Hematopoietic multipotent progenitor cell treated with erythropoietin and hydrocortisone succinate and interleukin-3 and kit ligand, for 15 days (in vitro differentiated cells): ENCODE data around the gene GLYR1.
A peak's percentile ranks its signal among the peaks of the same experiment; 100 is the strongest.

Experiments used
- DNase-seq: peaks from one replicate; pipeline ENCODE4 v3.0.0-alpha.2; 2015; ENCODE audit warnings: low spot score

Gene GLYR1

DNA sequence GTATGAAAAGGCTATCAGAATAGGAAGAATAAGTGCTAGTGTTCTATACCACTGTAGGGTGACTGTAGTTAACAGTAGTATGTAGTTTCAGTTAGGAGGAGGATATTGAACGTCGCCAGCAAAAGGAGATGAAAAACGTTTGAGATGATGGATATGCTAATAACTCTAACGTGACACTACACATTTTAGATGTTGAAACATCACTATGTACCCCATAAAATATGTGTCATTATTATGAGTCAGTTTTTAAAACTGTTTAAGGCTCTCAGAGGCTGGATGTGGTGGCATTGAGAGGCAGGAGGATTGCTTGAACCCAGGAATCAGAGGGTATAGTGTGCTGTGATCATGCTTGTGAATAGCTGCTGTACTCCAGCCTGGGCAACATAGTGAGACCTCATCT is 32.0 kb upstream of the GLYR1 start:
- no peak for DNase-seq

DNA sequence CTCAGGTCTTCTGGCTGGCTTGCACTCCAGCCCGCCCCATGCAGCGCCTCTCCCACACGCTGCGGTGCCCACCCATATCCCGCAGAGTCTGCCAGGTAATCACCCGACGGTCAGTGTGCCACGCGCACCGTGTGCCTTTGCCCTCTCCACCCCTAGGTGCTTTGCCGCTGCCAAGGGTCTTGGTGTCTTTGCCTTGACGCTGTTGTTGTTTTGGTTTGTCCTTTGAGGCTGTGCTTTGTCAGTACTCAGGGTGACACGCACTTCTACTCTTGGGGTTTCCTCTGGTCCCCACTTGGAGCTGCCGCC is 30.2 kb upstream of the GLYR1 start:
- DNase-seq, result no peak

DNA sequence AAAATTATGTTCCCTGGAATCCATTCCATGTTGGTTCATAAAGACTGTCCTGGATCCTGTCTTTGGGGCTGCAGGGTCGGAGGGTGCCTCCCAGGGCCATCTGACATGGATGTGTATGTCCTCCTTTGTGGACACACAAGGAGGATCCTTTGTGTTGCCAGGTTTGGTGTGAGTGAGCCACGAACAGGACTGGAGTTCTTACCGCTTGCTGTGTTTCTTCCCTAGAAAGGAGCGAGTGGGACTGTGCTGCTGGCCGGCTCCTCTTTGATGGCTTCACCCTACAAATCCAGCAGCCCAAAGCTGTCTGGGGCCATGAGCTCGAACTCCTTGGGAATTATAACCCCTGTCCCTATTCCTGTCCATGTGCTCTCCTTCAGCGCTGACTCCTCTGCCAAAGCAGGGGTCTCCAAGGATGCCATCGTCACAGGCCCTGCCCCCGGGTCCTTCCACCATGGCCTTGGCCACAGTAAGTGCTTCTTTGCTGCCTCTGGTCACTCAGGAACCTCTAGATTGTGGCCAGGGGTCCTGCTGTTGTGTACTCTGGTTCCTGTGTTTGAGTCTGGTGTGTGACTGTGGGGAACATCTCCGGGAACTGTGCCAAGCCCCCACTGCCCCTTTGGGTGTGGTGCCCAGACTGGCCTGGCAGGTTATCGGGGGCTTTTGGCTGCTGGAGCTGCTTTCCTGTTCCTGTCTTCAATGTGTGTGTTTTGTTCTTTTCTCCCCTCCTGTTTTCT is 29.7 kb upstream of the GLYR1 start:
- DNase-seq, result no peak

DNA sequence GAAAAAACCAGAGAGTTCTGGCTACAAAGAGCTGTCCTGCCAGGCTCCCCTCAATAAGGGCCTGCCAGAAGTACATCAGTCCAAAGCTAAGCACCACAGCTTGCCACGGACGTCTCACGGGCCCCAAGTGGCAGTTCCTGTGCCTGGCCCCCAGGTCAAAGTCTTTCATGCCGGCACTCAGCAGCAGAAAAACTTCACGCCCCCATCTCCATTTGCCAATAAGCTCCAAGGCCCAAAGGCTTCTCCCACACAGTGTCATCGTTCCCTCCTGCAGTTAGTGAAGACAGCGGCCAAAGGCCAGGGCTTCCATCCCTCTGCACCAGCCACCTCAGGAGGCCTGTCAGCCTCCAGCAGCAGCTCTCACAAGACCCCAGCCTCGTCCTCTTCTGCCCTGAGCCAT is 27.6 kb upstream of the GLYR1 start:
- no peak for DNase-seq

DNA sequence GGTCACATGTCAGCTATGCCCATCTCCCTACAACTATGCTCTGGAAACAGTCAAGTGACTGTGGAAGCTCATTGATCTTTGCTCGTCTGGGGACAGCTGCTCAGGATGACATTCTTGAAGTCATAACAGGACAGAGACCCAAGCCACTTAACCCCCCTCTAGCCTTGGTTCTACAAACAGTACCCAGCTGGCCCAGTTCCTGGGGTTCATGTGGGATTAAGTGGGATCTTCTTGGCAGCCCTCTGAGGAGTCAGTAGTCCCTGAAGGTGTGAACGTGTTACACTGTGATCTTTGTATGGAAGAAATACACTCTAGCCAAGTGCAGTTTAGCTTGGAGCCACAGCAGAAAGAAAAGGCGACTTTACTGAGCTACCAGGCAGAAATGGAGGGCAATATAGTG is 26.0 kb upstream of the GLYR1 start:
- DNase-seq, result no peak

DNA sequence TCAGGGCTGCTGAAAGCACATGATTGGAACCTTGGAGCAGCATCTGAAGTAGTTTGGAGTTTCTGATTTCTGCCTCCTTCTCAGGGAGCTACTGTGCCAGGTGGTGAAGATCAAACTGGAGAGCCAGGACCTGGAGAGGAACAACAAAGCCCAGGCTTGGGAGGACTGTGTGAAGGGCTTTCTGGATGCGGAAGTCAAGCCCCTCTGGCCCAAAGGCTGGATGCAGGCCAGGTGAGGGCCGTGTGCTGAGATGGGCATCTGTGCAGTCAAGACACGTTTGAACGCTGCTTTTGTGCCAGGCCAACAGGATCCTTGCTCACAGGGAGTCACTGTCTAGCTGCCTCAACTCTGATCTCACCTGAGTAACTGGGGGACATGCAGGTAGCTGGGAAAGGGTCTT is 24.0 kb upstream of the GLYR1 start:
- DNase-seq, result no peak

DNA sequence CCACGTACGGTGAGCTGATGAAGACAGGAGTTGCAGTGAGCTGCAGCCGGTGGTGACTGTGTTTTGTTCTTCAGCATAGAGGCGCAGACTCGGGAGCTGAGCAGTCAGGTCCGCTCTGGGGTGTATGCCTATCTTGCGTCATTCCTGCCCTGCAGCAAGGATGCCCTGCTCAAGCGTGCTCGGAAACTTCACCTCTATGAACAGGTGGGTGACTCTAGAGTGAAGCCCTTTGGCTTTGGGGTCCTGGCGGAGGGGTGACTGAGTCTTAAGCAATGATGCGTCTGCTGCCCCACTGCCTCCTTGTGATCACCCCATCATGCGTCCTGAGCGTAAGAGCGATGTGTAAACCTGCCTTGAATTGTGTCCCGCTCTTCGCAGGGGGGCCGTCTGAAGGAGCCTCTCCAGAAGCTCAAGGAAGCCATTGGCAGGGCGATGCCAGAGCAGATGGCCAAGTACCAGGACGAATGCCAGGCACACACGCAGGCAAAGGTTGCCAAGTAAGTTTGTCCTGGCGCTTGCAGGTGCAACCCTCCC is 23.1 kb upstream of the GLYR1 start:
- DNase-seq, result no peak

DNA sequence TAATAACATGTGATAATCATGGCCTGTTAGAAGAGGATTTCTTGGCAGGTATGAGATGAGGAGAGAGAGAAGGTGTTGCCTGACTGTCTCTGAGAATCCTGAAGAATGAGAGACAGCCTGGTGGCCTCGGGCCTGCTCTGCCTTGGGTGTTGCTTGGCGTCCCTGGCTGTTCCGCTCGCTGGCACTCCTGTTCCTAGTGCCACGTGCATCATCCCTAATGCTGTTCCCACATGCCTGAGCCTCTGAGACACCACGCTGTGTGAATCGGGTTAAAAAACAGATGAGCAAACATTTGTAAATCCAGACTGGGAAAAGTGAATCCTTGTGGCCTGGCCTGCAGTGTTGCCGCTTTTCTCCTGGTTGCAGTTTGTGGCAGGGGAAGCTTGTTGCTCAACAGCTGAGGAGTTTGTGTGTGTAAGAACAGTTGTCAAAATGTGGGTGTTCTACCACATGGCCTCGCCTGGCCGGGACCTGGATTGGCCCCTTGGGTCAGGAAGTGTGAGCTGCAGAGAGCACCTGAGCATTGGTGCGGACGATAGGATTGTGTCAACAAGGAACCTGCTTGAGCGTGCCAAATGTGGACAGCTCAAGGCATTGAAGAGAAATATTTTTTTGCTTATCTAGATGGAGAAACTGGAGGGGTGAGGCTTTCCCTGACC is 22.2 kb upstream of the GLYR1 start:
- DNase-seq, result no peak

DNA sequence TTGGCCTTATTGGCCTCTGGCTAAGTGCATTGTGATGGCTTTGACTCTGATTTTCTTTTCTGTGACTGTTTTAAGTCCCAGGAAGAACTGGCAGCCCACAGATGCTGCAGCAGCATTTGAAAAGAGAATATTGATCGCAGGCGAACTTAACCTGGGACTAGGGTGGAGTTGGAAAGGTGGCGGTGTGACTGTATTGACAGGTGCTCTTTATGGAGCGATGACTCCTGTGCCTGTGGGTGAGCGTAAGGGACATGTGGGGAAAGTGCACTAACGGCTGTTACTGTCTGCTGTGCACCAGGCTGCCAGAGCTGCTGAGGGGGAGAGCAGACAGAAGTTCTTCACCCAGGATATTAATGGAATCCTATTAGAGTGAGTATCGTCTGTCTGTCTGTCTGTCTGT is 21.4 kb upstream of the GLYR1 start:
- no peak for DNase-seq

DNA sequence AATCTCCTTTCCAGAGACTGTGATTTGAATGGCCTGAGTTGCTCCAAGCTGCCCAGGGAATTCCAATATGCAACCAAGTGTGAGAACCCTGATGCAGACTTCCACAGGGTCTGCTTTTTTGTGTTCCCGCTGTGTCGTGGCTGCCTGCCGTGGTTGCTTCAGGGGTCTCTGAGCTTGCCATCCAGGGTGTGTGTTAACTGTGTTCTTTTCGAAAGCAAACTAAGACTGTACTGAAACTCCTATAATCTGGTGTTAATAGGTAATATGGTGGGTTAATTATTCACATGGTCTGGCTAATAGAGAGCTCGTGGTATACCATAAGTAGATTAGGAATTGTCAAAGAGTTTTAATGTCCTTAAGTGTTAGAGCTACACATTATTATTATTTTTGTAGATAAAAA is 20.9 kb upstream of the GLYR1 start:
- no peak for DNase-seq

DNA sequence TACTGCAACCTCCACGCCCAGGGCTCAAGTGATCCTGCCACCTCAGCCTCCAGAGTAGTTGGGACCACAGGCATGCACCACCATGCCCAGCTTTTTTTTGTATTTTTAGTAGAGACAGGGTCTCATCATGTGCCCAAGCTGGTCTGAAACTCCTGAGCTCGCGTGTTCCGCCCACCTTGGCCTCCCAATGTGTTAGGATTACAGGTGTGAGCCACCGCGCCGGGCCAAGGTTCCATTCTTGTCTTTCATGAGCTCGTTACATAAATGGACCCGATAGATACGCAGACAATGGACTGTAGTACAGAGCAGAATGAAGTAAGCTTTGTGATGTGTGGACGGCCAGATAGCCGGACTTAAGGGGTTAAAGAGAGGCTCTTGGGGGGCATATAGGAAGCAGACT is 19.5 kb upstream of the GLYR1 start:
- no peak for DNase-seq

DNA sequence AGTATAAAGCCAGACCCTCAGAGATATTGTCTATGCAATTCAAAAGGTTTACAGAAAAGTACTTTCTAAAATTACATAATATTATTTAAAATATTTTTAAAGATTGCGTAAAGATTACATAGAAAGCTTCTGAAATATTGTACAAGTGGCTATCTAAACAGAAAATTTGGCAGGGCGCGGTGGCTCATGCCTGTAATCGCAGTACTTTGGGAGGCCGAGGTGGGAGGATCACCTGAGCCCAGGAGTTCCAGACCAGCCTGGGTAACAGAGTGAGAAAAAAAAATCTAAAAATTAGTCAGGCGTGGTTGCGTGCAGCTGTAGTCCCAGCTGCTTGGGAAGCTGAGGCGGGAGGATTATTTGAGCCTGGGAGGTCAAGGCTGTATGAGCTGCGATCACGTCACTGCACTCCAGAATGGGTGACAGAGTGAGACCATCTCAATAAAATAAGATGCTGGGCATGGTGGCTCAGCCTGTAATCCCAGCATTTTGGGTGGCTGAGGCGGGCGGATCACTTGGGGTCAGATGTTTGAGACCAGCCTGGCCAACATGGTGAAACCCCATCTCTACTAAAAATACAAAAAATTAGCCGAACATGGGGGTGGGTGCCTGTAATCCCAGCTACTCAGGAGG is 18.3 kb upstream of the GLYR1 start:
- DNase-seq, result no peak

DNA sequence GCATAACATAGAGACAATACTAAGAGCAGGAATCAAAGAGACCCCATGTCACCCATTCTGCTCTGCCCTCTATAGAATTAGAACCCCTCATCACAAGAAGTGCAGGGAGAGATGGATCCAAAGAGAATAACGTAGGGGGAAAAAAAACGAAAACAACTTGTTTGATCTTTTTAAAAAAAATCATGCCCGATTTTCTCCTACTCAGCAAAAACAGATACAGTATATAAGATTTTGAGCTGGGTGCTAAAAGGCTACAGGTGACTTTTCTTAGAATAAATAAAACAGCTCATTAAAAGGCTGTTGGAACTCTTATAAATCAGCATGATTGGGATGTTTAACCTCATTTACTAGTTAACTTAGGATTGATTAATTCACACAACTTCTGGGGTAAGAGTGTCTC is 17.6 kb upstream of the GLYR1 start:
- DNase-seq, result no peak

DNA sequence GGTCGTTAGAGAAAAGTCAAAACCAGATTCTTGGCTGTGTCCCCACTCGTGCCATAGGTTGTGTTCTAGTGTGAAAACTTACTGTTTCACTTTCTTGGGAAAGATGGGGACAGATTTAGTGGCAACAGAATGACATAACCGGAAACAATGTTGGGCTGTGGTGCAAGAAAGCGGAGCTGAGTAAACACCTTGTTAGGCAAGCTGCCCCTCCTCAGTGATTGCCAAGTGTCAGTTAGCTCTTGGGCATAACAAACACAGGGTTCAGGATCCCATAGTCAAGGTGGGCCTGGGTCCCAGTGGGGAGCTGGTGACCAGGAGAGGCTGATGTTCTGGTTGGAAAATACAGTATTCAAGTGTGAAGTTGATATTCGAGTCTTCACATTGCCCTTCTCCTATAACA is 15.6 kb upstream of the GLYR1 start:
- DNase-seq, result no peak

DNA sequence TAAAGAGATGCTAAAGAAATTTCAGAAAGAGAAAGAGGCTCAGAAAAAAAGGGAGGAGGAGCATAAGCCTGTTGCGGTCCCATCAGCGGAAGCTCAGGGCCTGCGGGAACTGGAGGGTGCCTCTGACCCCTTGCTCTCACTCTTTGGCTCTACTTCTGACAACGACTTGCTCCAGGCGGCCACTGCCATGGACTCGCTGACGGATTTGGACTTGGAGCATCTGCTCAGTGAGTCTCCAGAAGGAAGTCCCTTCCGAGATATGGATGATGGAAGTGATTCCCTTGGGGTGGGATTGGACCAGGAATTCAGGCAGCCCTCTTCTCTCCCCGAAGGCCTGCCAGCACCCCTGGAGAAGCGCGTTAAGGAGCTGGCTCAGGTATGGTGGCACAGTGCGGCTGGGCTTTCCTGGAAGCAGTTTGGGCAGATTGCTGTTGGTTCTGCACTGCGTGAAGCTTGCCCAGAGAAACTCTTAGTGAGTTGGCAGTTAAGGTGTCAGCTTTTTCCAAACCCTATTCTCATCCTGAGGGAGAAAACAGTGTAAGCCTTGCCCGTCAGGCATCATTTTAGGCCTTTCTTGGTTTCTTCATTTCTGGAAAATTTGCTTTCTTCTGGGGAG is 13.7 kb upstream of the GLYR1 start:
- DNase-seq, result no peak

DNA sequence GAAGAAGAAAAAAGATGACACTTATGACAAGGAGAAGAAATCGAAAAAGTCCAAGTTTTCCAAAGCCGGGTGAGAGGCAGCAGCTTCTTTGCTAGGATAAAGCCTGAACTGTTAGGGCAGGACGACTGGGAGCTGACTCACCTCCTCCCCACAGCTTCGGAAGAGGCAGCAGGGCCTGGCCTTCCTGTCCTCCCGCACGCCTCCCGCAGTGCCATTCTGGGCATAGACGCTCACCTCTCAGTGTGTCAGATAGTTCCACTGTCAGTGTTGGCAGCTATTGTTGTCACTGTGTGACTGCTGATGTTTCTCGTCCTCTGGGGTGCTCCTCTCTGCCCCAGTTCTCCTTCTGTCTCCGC is 12.8 kb upstream of the GLYR1 start:
- no peak for DNase-seq

DNA sequence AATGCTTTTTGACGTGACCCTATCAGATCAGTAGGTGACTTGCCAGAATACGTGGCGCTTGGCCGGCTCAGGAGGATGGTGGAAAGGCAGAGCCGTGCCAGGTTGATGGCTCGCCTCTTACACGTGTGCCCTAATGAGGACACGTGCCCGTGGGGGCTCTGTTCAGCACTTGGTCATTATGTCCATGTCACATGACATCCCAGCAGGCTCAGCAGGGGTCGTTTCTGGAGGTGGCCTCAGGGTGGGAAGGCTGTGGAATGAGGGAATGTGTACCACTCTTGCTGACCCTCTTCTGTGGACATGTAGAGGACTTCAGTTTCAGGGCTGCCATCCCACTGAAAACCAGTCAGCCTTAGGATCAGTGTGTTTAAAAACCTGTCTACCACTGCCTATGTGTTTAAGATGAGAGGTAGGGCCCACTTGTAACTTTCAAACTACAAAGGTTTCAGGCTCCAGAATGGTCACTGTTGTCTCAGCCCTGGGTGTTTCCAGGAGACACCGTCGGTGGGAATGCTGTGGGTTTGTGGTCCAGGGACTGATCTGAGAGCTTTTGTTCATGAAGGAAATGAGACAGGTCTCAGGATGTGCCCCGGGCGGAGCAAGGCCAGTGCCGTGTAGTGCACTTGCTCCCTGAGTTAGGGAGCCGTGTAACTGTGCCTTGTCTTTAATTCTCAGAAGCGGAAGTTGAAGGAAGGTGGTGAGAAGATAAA is 12.3 kb upstream of the GLYR1 start:
- DNase-seq, result no peak

DNA sequence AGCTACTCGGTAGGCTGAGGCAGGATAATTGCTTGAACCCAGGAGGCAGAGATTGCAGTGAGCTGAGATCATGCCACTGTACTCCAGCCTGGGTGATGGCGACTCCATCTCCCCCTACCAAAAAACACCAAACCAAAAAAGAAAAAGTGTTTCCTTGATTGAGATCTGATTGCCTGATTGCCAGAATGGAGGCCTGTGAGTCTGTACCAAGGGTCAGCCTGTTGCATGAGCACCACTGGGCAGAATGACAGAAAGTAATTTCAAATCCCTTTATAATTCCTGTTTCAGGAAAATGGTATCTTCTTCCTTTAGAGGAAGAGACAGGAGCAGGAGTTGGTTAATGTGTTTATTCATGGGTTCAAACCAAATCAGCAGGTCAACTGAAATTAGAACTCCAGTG is 8.7 kb upstream of the GLYR1 start:
- no peak for DNase-seq

DNA sequence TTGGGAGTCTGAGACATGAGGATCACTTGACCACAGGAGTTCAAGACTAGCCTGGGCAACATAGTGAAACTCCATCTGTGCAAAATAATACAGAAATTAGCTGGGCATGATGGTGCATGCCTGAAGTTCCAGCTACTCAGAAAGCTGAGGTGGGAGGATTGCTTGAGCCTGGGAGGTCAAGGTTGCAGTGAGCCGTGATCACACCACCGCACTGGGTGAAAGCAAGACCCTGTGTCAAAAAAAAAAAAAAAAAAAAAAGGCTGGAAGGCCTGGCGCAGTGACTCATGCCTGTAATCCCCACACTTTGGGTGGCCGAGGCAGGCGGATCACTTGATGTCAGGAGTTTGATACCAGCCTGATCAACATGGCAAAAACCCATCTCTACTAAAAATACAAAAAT is 8.3 kb upstream of the GLYR1 start:
- no peak for DNase-seq

DNA sequence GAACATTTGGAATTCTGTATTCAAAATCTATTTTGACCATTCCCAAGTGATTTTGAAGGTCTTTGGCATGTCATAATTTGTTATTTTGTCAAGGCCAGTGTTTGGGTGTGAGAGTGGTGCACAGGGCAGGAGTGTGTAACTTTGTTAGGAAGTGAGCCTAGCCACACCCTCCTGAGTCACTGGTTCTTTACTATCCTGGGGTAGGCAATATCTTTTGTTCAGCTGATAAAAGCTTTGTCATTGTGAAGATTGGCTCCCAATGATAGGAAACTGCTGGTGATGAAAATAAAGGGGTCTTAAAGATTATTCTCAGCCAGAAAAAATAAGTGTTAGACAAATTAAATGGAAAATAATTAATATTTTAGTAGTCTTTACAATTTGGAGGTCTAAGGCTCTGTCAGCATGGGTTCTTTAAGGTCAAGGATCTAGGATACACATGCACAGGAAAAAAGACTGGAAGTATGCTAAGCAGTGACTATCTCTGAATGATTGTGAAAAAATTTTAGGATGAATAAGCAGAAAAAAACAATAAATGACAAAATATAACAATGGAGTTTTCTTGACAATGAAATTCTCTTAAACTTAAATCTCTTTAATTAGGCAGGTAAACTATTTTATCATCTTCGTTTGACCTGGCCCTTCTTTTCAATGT is 5.3 kb upstream of the GLYR1 start:
- DNase-seq, result peak; percentile 28

DNA sequence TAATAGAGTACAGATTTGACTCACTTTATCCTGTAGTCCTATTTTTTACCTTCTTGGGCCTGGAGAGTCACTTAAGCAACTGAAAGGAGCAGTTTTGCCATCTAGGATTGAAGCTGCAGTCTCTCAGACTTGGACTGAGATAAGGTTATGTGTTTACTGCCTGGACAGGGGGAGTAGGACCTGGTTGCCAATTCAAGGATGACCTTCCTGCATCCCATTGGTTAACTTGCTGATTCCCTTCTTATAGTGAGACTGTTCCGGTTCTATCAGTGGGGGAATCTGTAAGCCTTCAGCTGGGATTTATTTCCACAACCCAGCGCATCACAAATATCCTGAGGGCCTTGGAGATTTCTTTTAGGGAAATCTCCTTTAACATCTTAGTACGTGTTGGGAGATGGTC is 3.1 kb upstream of the GLYR1 start:
- DNase-seq, result no peak
